ENCODE measurements around the gene CAMTA1.

Gene CAMTA1

GRCh38 chr1:7255303-7256058 is 470.2 kb downstream of the CAMTA1 start:
- no peak for DNase-seq (ENCODE audit: low spot score)

DNA sequence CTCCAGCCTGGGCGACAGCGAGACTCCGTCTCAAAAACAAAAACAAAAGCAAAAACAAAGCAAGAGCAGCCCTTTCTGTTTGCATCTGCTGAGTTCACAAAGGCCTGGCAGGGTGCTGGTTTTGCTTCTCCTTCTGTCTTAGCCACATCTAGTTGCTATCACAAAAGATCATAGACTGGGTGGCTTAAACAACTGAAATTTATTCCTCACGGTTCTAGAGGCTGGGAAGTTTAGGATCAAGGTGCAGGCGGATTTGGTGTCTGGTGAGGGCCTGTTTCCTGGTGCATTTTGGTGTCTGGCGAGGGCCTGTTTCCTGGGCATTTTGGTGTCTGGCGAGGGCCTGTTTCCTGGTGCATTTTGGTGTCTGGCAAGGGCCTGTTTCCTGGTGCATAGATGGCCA is 471.3 kb downstream of the CAMTA1 start:
- no peak for DNase-seq (ENCODE audit: low spot score)

- DNase-seq (ENCODE audit: low spot score), result no peak
Measured at GRCh38 chr1:7257225-7257624, 472.0 kb downstream of the CAMTA1 start.

- DNase-seq (ENCODE audit: low spot score), result no peak
Measured at GRCh38 chr1:7258589-7259135, 473.4 kb downstream of the CAMTA1 start.

DNA sequence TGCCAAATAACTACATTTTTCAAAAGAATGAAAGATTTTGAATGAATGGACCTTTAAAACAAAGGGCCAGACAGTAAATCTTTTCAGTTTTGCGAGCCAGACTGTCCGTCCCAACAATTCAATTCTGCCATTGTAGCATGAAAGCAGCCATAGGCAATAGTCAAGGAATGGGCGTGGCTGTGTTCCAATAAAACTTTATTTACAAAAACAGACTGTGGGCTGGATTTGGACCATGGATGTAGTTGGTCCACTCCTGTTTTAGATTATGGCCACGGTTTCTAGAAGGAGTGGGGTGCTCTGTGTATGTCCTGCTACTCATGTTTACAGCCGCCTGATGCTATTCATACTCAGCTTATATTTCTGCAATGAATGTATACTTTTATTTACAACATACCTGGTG is 474.7 kb downstream of the CAMTA1 start:
- DNase-seq (ENCODE audit: low spot score), result no peak

DNA sequence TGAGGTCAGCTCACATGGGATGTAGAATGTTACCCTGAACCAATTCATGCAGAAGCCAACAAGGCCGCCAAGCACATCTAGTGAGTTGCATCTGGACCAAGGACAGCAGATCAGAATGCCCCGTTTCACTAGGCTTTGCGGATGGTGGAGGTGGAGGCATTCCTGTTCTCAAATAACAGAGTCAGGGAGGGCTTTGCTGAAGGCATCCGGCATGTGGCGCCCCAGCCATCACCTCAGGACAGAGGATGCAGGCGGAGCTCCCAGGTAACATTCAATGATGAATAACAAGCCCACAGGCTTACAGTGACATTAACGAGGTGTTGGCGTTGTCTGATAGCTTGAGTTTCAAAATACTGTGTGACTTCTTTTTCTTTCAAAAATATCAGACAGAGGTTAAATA is 476.2 kb downstream of the CAMTA1 start:
- no peak for DNase-seq (ENCODE audit: low spot score)

- DNase-seq (ENCODE audit: low spot score), result no peak
Measured at GRCh38 chr1:7262611-7263010, 477.4 kb downstream of the CAMTA1 start.

DNA sequence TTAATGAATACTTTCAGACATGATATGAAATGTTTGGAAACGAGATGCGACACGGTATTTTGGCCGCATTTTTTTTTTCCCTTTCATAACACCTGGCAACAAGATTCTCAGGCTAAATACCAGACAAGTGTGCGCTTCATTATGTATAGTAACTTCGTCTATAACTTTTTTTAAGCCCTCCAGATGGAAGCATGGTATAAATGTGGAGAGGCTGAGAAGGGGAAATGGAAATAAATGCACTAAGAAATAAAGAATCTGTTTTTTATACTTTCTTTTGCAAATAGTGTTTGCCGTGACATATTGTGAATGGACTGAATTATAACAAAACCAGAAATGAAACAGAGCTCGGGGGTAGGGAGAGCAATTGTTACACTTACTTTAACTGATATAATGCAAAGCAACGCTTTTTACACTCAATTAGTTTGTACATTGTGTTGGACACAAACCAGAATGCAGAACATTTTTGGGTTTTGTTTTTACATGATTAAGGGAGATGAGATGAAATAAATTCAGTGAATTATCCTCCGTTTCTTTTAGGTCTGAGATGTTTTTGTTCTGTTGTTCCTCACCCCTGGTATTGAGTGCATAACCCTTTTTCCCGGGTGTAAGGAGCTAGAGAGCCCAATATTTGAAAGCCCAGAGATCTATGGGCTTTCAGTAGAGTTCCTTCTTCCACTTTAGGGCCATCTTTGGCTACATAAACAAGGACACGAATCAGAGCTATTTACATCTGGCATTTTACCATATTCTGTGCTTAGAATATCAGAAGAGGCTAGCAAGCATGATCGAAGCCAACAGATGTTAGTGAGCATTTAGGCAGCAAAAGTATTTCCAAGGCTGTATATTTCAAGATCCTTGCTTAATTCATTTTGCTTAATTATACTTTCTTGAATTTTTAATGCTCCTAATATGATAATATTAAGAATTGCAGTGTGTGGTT is 478.0 kb downstream of the CAMTA1 start:
- no peak for DNase-seq (ENCODE audit: low spot score)

- DNase-seq (ENCODE audit: low spot score), result no peak
Measured at GRCh38 chr1:7264101-7264500, 478.8 kb downstream of the CAMTA1 start.

- no peak for DNase-seq (ENCODE audit: low spot score)
Measured at GRCh38 chr1:7265771-7266371, 480.6 kb downstream of the CAMTA1 start.

- DNase-seq (ENCODE audit: low spot score), result no peak
Measured at GRCh38 chr1:7266561-7266960, 481.3 kb downstream of the CAMTA1 start.

- DNase-seq (ENCODE audit: low spot score), result no peak
Measured at GRCh38 chr1:7267493-7267892, 482.2 kb downstream of the CAMTA1 start.

- no peak for DNase-seq (ENCODE audit: low spot score)
Measured at GRCh38 chr1:7268983-7269382, 483.7 kb downstream of the CAMTA1 start.

DNA sequence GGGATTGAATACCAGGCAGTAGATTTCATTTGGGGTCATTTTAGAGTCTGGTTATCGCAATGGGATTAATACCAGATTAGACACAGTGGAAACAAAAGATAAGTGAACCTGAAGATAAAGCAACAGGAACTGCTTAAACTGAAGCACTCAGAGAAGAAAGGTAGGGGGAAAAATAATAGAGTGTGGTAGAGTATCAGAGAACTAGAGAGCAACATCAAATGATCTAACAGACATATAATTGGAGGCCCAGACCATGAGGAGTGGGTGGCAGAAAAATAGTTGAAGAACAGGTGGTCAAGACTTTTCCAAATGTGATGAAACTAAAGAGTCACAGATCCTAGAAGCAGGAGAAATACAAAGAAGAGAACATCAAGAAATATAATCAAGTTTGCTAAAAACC is 484.3 kb downstream of the CAMTA1 start:
- no peak for DNase-seq (ENCODE audit: low spot score)

GRCh38 chr1:7274256-7274655 is 489.0 kb downstream of the CAMTA1 start:
- no peak for DNase-seq (ENCODE audit: low spot score)

- no peak for DNase-seq (ENCODE audit: low spot score)
Measured at GRCh38 chr1:7278045-7278444, 492.8 kb downstream of the CAMTA1 start.

GRCh38 chr1:7278827-7279765 is 493.8 kb downstream of the CAMTA1 start:
- DNase-seq (ENCODE audit: low spot score), result no peak

- DNase-seq (ENCODE audit: low spot score), result no peak
Measured at GRCh38 chr1:7279769-7280168, 494.5 kb downstream of the CAMTA1 start.

- DNase-seq (ENCODE audit: low spot score), result no peak
Measured at GRCh38 chr1:7280347-7280960, 495.2 kb downstream of the CAMTA1 start.

GRCh38 chr1:7281821-7282220 is 496.6 kb downstream of the CAMTA1 start:
- DNase-seq (ENCODE audit: low spot score), result no peak

Data from NAMALWA (cell line).